HUDEP-2 (cell line): Measurements from ENCODE around the gene TSEN34.
"Not testable (repeated sequence)": the region's sequence is repeated elsewhere in the genome, so short reads cannot be mapped to it uniquely, and the experiment has no call there.

Experiments
- DNase-seq, 76 experiments: peaks; one replicate each; lab custom pipeline; 2025; ENCODE audit not compliant: unreplicated experiment in 76 of 76; lab: John Stamatoyannopoulos, UW

The TSEN34 gene

DNA sequence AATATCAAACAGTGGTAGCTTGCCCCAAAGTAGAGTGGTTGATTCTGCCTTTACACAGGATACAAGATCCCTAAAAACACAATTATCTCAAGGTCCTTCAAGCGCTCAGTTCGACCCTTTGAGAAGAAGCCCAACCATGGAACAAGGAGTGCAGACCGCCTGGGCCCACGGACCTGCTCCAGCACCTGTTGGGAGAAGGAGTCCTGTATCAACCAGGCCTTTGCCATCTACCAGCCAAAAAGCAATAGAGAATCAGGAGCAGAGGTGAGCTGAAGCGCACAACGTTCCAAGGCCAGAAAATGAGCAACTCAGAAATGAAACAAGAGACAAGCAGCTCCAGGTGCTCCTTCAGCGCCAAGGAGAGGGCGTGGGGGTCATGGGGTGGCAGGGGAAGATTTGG lies 38.0 kb downstream of the TSEN34 start:
- DNase-seq: no peak

DNA sequence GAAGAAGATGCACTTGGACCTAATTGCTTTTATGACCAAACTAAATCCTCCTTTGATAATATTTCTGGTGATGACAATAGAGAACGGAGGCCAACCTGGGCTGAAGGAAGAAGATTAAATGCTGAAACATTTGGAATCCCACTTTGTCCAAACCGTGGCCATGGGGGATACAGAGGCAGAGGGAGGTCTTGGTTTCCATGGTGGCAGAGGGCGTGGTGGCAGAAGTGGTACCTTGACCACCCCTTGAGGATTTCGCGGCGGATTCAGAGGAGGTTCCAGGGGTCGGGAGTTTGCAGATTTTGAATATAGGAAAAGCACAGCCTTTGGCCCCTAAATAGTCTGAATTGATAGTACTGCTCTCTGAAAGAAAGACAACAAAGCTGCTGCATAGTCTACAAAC lies 38.9 kb downstream of the TSEN34 start:
- DNase-seq: no peak

DNA sequence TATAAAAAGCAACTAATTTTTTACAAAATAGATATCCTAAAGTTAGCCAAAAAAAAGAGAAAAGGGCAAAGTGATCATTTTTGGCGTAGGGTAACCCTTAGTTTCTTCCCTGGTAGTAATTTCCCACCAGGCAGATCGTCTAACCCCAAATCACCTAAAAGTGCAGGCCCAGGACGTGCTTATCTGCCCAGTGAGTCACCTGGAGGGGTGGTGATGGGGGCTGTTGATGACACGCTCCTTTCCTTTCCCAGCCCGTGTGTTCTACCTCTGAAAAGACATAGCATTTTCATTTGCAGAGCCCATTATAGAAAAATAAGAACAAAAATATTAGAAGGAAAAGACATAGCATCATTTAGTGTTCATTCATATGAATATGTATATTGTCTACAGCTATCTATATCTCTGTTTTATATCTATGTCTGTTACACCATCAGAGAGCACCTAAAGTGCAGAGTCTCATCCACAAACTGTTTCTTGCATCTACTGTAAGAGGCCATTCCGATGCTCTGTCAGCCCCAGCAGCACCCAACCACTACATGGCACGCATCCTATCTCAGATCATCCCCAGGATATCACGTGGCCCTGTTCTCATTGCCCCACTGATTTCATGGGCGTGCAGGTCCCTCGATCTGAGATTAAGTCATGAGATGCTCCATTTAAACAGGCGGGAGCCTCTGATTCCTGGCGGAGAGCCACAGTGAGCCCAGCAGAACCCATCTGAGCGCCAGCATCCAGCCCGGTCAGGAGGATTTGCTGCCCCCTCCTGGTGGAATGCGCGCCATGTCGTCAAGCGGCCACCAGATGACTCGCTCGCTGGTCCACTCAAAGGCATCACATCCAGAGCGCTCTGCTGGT lies 40.2 kb downstream of the TSEN34 start:
- peak in 75 of 76 experiments; percentile 51 to 94 (median 86) for DNase-seq

DNA sequence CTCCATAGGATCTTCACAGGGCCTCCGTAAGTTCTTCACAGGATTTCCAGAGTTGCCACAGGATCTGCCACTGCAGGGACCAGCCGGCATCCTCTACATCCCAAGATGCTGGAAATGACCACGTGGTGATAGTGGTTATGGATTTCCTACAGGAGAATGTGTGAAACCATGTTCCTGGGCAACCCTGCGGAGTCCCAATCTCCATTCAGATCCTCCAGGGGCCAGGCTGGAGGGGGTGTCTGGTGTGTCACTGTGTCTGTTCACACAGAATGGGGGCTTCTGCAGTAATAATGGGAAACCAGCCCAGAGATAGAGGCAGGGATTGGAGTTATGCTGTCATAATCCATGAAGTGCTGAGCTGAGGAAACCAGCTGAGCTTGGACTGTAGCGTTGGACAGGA lies 42.8 kb downstream of the TSEN34 start:
- DNase-seq: no peak

DNA sequence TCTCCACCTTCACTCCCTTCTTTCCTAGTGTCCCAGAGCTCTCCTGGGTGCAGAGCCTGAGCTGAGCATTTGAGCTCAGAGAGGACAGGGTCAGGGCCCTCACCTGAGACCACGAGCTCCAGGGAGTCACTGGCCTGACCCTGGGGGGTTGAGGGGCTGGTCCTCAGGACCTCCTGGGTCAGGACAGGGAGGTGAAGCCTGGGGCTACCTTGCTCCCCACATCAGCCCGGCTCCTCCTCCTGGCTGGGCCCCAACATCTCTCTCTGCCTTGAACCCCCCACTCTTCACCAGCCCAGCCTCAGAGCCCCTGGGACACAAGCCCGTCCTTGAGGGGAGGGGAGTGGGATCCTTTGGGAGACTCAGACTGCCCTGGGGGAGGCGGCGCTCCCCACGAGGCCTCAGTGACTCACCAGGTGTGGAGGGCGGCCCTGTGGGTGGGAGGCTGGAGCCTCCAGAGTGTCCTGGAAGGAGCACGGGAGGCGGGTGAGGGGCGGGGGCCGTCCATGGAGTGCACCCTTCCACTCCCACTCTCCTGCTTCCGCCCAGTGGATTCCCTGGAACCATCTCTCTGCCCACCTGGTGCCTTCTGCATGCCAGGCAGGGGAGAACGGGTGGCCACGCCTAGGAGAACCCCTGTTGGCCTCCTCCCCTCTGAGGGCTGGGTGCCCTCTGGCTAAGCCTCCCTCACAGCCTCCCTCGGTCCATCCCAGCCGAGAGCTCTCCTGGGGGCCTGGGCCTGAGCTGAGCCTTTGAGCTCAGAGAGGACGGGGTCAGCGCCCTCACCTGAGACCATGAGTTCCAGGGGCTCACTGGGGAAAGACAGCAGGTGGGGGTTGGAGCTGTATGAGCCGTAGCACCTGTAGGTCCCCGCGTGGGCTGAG lies 48.6 kb downstream of the TSEN34 start:
- DNase-seq: not testable (repeated sequence)

DNA sequence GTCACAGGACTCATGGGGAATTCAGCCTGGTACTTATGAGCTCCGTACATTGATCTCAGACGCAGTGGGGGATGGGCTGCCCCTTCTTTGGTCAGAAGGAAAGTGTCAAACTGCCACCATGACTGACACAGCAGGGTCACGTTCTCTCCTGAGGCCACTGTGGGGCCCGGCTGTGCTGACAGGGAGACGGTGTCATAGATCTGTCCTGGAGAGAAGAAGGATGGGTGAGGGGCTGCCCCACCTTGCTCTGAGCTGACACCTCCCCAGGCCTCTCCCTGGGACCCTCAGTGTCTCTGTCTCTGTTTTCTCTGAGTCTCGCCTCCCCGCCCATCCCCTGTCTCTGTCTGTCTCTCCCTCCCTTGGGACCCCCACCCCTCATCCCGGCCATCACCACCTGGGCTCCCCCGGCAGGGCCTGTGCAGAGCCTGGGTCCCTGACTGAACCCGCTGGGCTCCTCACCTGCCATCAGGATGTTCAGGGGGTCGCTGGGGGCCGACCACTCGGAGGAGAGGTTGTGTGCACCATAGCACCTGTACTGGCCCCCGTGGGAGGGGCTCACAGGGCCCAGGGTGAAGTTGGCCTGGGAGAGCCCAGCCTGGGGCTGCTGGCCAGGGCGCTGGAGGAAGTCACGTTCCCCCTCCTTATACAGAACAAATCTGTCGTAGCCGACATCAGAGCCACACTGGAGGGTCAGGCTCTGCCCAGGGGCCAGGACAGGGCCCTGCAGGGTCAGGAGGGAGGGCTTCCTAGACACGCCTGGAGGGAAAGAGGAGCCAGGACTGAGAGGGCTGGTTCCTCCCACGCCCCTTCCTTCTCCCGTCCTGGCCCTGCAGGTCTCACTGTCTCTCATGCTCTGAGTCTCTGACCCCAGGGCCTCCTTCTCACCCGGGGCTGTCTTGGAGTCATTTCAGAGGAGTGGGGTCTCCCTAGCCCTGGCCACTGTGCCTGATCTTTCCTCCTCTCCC lies 49.5 kb downstream of the TSEN34 start:
- DNase-seq: not testable (repeated sequence)

DNA sequence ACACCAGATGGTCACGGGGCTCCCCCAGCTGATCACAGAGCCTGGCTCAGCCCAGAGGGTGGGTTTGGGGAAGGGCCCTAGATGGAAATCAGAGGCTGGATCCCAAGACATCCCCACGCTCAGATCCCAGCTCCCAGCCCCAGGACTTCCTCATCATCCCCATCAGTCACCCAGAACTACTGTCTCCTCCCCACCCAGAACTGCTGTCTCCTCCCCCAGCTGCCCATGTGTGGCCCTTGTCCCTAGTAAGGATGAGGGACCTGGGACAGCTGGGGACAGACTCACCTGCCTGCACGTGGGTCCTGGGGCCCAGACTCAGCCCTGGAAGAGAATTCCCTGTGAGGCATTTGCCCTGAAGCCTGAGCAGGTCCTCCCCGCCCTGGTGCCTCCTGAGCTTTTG lies 51.1 kb downstream of the TSEN34 start:
- DNase-seq: not testable (repeated sequence)

DNA sequence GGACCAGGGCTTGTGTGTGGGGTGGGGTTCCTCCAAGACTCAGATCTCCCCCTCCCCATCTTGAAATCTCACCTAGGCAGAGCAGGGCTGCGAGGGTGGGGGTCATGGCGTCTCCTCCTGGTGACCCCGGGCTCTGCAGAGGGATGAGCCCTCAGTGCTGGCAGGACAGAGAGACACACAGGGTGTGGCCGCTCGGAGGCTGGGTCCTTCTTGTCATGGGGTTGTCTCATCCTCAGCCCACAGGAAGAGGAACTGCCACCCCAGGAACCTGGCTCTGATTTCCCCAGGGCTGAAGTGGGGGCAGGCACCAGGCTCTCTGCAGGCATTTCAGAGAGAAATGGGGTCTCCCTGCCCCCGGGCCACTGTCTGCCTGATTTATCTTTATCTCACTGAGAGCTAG lies 51.5 kb downstream of the TSEN34 start, which contains the start of gene LILRA6:
TSS of gene LILRA6 (minus strand) at position 145 of the 400 bp plus-strand sequence.
- DNase-seq: not testable (repeated sequence)

DNA sequence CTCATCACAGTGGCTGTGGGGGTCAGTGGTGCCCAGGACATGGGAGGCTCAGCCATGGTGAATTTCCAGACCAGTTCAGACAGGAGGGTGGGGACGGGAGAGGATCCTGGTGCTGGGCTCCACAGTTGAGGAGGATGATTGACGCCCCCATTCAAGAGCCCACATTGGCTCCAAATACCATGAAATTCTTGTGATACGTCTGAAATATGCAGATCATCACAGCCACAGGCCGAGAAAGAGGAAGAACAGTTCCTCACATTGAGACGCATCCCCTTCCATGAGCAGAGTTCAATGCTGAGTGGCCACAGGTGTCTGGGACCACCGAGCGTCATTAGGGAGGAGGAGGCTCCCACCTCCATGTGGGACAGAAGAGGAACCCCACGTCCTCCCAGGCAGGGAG lies 52.7 kb downstream of the TSEN34 start:
- not testable (repeated sequence) for DNase-seq
